Posterior vena cava (tissue), 2 donors: ENCODE results near the gene AQP6. TPM values are rescaled to one million over a fixed set of nuclear protein-coding genes. Genes with fewer than 3 reads are reported as not detected.
A peak's percentile ranks its signal among the peaks of the same experiment; 100 is the strongest.

ENCODE experiments used
- DNase-seq: peaks from one replicate; pipeline ENCODE4 v3.0.0-alpha.2; 2020; ENCODE audit warnings: low spot score
- intact Hi-C, 2 donors: fragments of 100-400 bp; cut with DNase I; formaldehyde crosslinking; loops; one replicate each; pipeline versions ENCODE4 v1.14.1 to v1.14.2; 2022 to 2023
- long read RNA-seq, 2 donors: library from polyadenylated mRNA; unstranded; transcript quantifications; one replicate each; pipeline ENCODE4 v2.0.0, GENCODE V29; 2020 to 2021
- total RNA-seq, 2 donors: library from RNA; stranded (reverse); fragmentation: NEBNext Ultra II Directional; extraction: Animal tissue kit (Norgen Biotek cat#: 25700); gene quantifications; one replicate each; pipeline ENCODE4 v1.2.1, GENCODE V29; 2021
- donor health status: DM: yes; HTN: yes; CAD: no.
- donor health status: DM: yes; HTN: yes; CAD: no.

The AQP6 gene
- under 1 TPM in 1 of 2 donors, not detected in 1; 0.05 TPM for total RNA-seq
- long read RNA-seq, donor 1, result 0 reads
- long read RNA-seq, donor 2, result 0 reads

- no peak for DNase-seq
- intact Hi-C loops, result no loop called here
These were observed at the start of gene AQP6 for GRCh38 chr12:49972641-49973360. Gene AQP6 (plus strand): TSS chr12:49972947. CDS start chr12:49973174, 227 bp downstream.

GRCh38 chr12:49923035-49923644 is 49.6 kb upstream of the AQP6 start:
- peak; percentile 87 for DNase-seq
- intact Hi-C loops, result no loop called here

GRCh38 chr12:49923880-49924556 is 48.7 kb upstream of the AQP6 start:
- DNase-seq, result peak; percentile 83
- intact Hi-C loops, result no loop called here

GRCh38 chr12:49924628-49925246 is 48.0 kb upstream of the AQP6 start:
- intact Hi-C loops, result no loop called here
- peak; percentile 59 for DNase-seq

GRCh38 chr12:49925433-49926204 is 47.1 kb upstream of the AQP6 start:
- intact Hi-C loops, result no loop called here
- DNase-seq, result peak; percentile 35

- no peak for DNase-seq
- intact Hi-C loops, result no loop called here
These were observed 44.3 kb upstream of the AQP6 start for GRCh38 chr12:49928471-49928870.

- DNase-seq, result peak; percentile 61
- intact Hi-C loops, result no loop called here
These were observed 43.2 kb upstream of the AQP6 start for GRCh38 chr12:49929581-49929980.

- no peak for DNase-seq
- intact Hi-C loops, result no loop called here
These were observed 42.0 kb upstream of the AQP6 start for GRCh38 chr12:49930515-49931288.

GRCh38 chr12:49932023-49932422 is 40.7 kb upstream of the AQP6 start:
- DNase-seq, result peak; percentile 28
- intact Hi-C loops, result no loop called here

- DNase-seq, result peak; percentile 32
- intact Hi-C loops, result no loop called here
These were observed 40.1 kb upstream of the AQP6 start for GRCh38 chr12:49932533-49933130.

- intact Hi-C loops, result no loop called here
- DNase-seq, result peak; percentile 36
These were observed 39.0 kb upstream of the AQP6 start for GRCh38 chr12:49933796-49934195.

- intact Hi-C loops, result no loop called here
These were observed 38.2 kb upstream of the AQP6 start for GRCh38 chr12:49934505-49934904.

GRCh38 chr12:49936925-49937324 is 35.8 kb upstream of the AQP6 start:
- DNase-seq, result no peak
- intact Hi-C loops, result no loop called here

More at GRCh38 chr12:49934505-49934904, 38.2 kb upstream of the AQP6 start:
- no peak for DNase-seq

- intact Hi-C loops, result no loop called here
- DNase-seq, result peak; percentile 55
These were observed 35.0 kb upstream of the AQP6 start for GRCh38 chr12:49937639-49938300.

- intact Hi-C loops, result no loop called here
- no peak for DNase-seq
These were observed 33.4 kb upstream of the AQP6 start for GRCh38 chr12:49939307-49939706.

GRCh38 chr12:49939707-49940106 is 33.0 kb upstream of the AQP6 start:
- intact Hi-C loops, result no loop called here

More at GRCh38 chr12:49939707-49940106, 33.0 kb upstream of the AQP6 start:
- DNase-seq, result peak; percentile 19
